Stomach (tissue), 9 donors: ENCODE results near the gene TRPM3. TPM values are rescaled to one million over a fixed set of nuclear protein-coding genes. Genes with fewer than 3 reads are reported as not detected.

Source experiments
- DNase-seq, 2 donors: peaks; one replicate each; pipeline versions ENCODE4 v3.0.0 to v3.0.0-alpha.2; 2013 to 2019
- H3K27ac ChIP-seq, 5 donors: fragments of 200-600 bp in 4 of 5; sonication (generic) in 4 of 5; one replicate each; pipeline ENCODE4 v1.5.1; 2013 to 2019; ENCODE audit warnings: mild to moderate bottlenecking in 1 of 5, moderate library complexity in 1 of 5
- H3K27me3 ChIP-seq, 3 donors: fragments of 200-600 bp; sonication (generic); one replicate each; pipeline ENCODE4 v1.5.1; 2017 to 2019; ENCODE audit warnings: mixed run types in 1 of 3
- H3K36me3 ChIP-seq, 4 donors: fragments of 200-600 bp; sonication (generic); 1 replicate in 3 of 4; 2 replicates in 1 of 4; pipeline ENCODE4 v1.5.1; 2016 to 2019
- H3K4me1 ChIP-seq, 4 donors: fragments of 200-600 bp; sonication (generic); one replicate each; pipeline ENCODE4 v1.5.1; 2016 to 2019
- H3K4me3 ChIP-seq, 4 donors: fragments of 200-600 bp; sonication (generic) in 3 of 4; one replicate each; pipeline ENCODE4 v1.5.1; 2016 to 2019; ENCODE audit warnings: mild to moderate bottlenecking in 1 of 4
- H3K9me3 ChIP-seq, 4 donors: fragments of 200-600 bp; sonication (generic); one replicate each; pipeline ENCODE4 v1.5.1; 2016 to 2019
- EP300 ChIP-seq: sonication (generic); formaldehyde crosslinking; IDR thresholded peaks from one replicate; pipeline ENCODE4 v1.6.1; 2017; ENCODE audit warnings: antibody characterized with exemption
- POLR2A ChIP-seq, 4 donors: fragments of 450-650 bp; IDR thresholded peaks; one replicate each; pipeline ENCODE4 v1.6.1; 2016; ENCODE audit warnings: antibody characterized with exemption in 4 of 4, control low read depth in 2 of 4, mild to moderate bottlenecking in 1 of 4, moderate library complexity in 1 of 4
- POLR2AphosphoS5 ChIP-seq, 3 donors: sonication (generic); formaldehyde crosslinking; IDR thresholded peaks; one replicate each; pipeline ENCODE4 v1.6.1; 2016; ENCODE audit warnings: antibody characterized with exemption in 3 of 3
- WGBS, 5 donors: extraction: QIAGEN DNeasy Blood & Tissue Kit in 3 of 5; methylation state at CpG; one replicate each; pipeline versions ENCODE4 v1.1.5 to v1.1.7; 2013 to 2018; 5-methylcytosine and 5-hydroxymethylcytosine counted together
- intact Hi-C: fragments of 100-400 bp; cut with DNase I; formaldehyde crosslinking; loops from one replicate; pipeline ENCODE4 v1.15.1; 2023; ENCODE audit warnings: low total_unique reads
- polyA plus RNA-seq, 3 donors: library from polyadenylated mRNA; stranded (reverse); fragments of 200-250 nt; gene quantifications; one replicate each; pipeline ENCODE4 v1.2.3, GENCODE V29; 2013
- total RNA-seq, 5 donors: library from RNA; depleted of rRNA; stranded (reverse); fragments of >200 nt; gene quantifications; one replicate each; pipeline versions ENCODE4 v1.1.0 to v1.2.3, GENCODE V29; 2014 to 2016
- TF ChIP-seq, protein P1 (sequence below), 7 experiments: fragments of 450-650 bp in 4 of 7; fragments of 200-600 bp in 3 of 7; sonication (generic) in 3 of 7; IDR thresholded peaks; one replicate each; pipeline ENCODE4 v1.5.1; 2016 to 2019; ENCODE audit warnings: antibody characterized with exemption in 7 of 7, control low read depth in 2 of 7, mild to moderate bottlenecking in 1 of 7
- donor health status: healthy with polysubstance abuse.
- donor health status: Bipolar disorder and iron deficiency.
- donor health status: healthy.

Gene TRPM3
- total and polyA plus RNA-seq, 8 donors: 0.03 to 6.2 (median 1.5) TPM

DNA sequence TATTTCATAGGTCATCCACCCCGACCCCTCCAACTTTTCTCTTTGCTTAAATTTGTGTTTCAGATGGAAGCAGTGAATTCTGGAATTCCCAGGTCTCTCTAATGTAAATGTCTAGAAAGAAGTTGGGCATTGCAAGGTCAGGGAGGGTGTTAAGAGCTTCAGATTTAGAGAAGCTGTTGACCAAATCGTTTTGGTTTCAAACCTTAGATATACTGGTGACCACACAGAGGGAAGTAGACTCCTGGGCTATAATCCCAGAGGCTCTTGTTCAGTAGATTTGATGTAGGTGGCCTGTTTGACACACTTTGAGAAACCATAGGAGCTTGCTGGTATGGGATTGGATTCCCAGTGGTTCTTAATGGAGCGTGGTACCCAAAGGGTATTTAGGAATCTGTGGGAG is 569.6 kb downstream of the TRPM3 start:
- H3K27me3 ChIP-seq: no peaks in the 10 kb centered on the region
- H3K27ac ChIP-seq: no peak overlapping the region
- 83 to 92% (median 88%) methylated on average over 3 of the region's 3 CpGs for WGBS, 5 donors
- no peaks in the 10 kb centered on the region for H3K36me3 ChIP-seq
- no peak for TF ChIP-seq POLR2AphosphoS5 (IDR thresholded peaks at IDR 0.05)
- TF ChIP-seq, protein P1, sequence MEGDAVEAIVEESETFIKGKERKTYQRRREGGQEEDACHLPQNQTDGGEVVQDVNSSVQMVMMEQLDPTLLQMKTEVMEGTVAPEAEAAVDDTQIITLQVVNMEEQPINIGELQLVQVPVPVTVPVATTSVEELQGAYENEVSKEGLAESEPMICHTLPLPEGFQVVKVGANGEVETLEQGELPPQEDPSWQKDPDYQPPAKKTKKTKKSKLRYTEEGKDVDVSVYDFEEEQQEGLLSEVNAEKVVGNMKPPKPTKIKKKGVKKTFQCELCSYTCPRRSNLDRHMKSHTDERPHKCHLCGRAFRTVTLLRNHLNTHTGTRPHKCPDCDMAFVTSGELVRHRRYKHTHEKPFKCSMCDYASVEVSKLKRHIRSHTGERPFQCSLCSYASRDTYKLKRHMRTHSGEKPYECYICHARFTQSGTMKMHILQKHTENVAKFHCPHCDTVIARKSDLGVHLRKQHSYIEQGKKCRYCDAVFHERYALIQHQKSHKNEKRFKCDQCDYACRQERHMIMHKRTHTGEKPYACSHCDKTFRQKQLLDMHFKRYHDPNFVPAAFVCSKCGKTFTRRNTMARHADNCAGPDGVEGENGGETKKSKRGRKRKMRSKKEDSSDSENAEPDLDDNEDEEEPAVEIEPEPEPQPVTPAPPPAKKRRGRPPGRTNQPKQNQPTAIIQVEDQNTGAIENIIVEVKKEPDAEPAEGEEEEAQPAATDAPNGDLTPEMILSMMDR (IDR thresholded peaks at IDR 0.05): no peak
- TF ChIP-seq EP300: no peak
- TF ChIP-seq POLR2A (IDR thresholded peaks at IDR 0.05): no peak
- H3K4me3 ChIP-seq: no peak overlapping the region
- H3K4me1 ChIP-seq: peaks cover 0 to 13% (median 5%) of the 10 kb centered on the region in 4 donors
- no peaks in the 10 kb centered on the region for H3K9me3 ChIP-seq
- intact Hi-C loops: no loop called here
- DNase-seq: no peak

DNA sequence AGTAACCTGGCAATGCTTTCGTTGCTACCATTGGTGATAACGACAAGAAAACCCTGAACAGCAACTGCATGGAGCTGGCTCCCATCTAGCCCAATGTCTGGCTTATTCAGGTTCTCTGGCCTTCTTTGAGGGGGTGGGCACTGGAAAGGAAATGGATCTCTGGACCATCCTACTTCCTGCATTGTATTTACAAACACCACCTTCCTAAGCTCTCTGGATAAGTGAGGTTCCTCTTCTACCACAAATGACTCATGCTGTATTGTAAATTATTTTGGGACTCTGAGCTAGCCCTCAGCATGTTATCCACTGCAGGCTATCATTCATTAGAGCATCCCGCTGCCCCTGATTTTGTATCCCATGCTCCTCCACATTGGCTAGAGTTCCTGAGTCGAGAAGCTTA is 570.0 kb downstream of the TRPM3 start:
- Histone ChIP-seq H3K4me3 (no peak overlapping the region), H3K4me1 (peaks cover 0 to 13% (median 5%) of the 10 kb centered on the region in 4 donors), H3K27ac (no peak overlapping the region), H3K27me3 (no peaks in the 10 kb centered on the region), H3K9me3 (no peaks in the 10 kb centered on the region), H3K36me3 (no peaks in the 10 kb centered on the region)
- 85 to 95% (median 91%) methylated on average over 4 of the region's 4 CpGs for whole genome bisulfite sequencing, 5 donors
- no peak for DNase-seq
- intact Hi-C loops: no loop called here
- TF ChIP-seq EP300 (no peak), POLR2AphosphoS5 (IDR thresholded peaks at IDR 0.05) (no peak), POLR2A (IDR thresholded peaks at IDR 0.05) (no peak)
- TF ChIP-seq, protein P1 (IDR thresholded peaks at IDR 0.05): no peak

DNA sequence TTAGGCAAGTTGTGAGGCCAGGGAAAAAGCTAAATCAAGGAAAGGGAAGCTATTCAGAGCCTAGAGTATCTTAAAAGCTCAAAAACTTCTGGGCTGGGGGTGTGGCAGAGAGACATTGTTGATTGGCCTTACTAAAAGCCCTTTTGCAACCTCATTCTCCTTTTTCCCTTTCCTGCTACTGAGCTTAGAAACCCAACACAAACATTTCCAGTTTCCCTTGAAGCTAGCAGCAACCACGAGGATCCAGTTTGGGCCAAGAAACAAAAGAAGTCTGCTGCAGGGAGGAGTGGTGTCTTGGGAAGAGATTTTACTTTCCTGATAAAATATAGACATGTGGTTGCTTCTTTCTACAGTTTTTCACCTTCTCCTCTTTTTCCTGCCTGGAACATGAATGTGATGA is 571.5 kb downstream of the TRPM3 start:
- no peak for DNase-seq
- H3K4me3 ChIP-seq: no peak overlapping the region
- WGBS, 5 donors: 0 to 68% (median 47%) methylated on average over 1 of the region's 1 CpG
- H3K9me3 ChIP-seq: no peaks in the 10 kb centered on the region
- no peaks in the 10 kb centered on the region for H3K27me3 ChIP-seq
- H3K27ac ChIP-seq: no peak overlapping the region
- intact Hi-C loops: no loop called here
- H3K4me1 ChIP-seq: peaks cover 0 to 11% (median 5%) of the 10 kb centered on the region in 4 donors
- H3K36me3 ChIP-seq: no peaks in the 10 kb centered on the region
- TF ChIP-seq, protein P1 (IDR thresholded peaks at IDR 0.05): no peak
- TF ChIP-seq EP300 (no peak), POLR2A (IDR thresholded peaks at IDR 0.05) (no peak), POLR2AphosphoS5 (IDR thresholded peaks at IDR 0.05) (no peak)

DNA sequence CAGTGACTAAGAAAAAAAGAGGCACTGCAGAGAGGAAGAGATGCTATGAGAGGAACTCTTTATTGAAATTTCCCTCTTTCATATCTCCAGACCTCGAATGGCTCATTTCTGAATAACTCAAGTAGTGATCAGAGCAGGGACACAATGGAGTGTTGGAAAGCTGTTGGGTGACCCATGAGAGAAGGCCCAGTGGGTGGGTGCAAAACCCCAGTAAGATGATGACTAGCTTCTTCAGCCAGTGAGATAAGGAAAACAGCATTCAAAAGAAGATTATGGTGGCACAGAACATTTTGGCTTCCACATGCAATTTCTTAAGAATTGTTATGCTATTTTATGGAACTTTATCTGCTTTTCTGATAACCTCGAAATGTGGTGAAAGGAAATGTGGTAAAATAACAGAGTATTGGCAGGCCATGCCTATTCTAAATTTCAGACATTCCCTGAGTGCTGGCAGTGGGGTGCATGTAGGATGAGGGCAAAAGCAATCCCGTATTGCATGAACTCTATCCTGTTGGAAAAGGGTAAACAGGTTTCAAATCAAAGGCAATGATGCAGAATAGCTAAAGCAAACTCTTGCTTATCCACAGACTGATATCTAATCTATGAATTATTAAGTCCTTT is 579.0 kb downstream of the TRPM3 start:
- WGBS, 5 donors: 36 to 72% (median 51%) methylated on average over 3 of the region's 3 CpGs
- no peaks in the 10 kb centered on the region for H3K27me3 ChIP-seq
- H3K4me1 ChIP-seq: no peaks in the 10 kb centered on the region
- DNase-seq: no peak
- H3K9me3 ChIP-seq: no peaks in the 10 kb centered on the region
- no peaks in the 10 kb centered on the region for H3K36me3 ChIP-seq
- H3K27ac ChIP-seq: no peak overlapping the region
- TF ChIP-seq, protein P1 (IDR thresholded peaks at IDR 0.05): no peak
- TF ChIP-seq POLR2A (IDR thresholded peaks at IDR 0.05) (no peak), POLR2AphosphoS5 (IDR thresholded peaks at IDR 0.05) (no peak), EP300 (no peak)
- no peak overlapping the region for H3K4me3 ChIP-seq
- intact Hi-C loops: no loop called here
